BLaER1 treated with 17β-estradiol and CSF1 and Interleukin-3, amounts not matched to agents 10 nM and 100 nM (cell line): ENCODE data around the gene DNM2.
"Not testable (repeated sequence)": the region's sequence is repeated elsewhere in the genome, so short reads cannot be mapped to it uniquely, and the experiment has no call there.

Experiments used
- H3K27ac ChIP-seq, 11 experiments: shearing (Covaris generic); formaldehyde crosslinking; 2 replicates each; pipeline ENCODE4 v1.8.1; 2022
- H3K27me3 ChIP-seq, 11 experiments: shearing (Covaris generic); formaldehyde crosslinking; 2 replicates each; pipeline ENCODE4 v1.8.1; 2022
- H3K36me3 ChIP-seq, 11 experiments: shearing (Covaris generic); formaldehyde crosslinking; 2 replicates each; pipeline ENCODE4 v1.8.1; 2022
- H3K4me1 ChIP-seq, 10 experiments: shearing (Covaris generic); formaldehyde crosslinking; 2 replicates each; pipeline ENCODE4 v1.8.1; 2022
- H3K4me2 ChIP-seq, 11 experiments: shearing (Covaris generic); formaldehyde crosslinking; 2 replicates each; pipeline ENCODE4 v1.8.1; 2022
- H3K4me3 ChIP-seq, 10 experiments: shearing (Covaris generic); formaldehyde crosslinking; 2 replicates each; pipeline ENCODE4 v1.8.1; 2022
- H3K9ac ChIP-seq, 11 experiments: shearing (Covaris generic); formaldehyde crosslinking; 2 replicates each; pipeline ENCODE4 v1.8.1; 2022
- H3K9me3 ChIP-seq, 11 experiments: shearing (Covaris generic); formaldehyde crosslinking; replicated peaks in 1 of 11; 2 replicates each; pipeline ENCODE4 v1.8.1; 2022
- H4K20me1 ChIP-seq, 11 experiments: shearing (Covaris generic); formaldehyde crosslinking; 2 replicates each; pipeline ENCODE4 v1.8.1; 2022
- Cebpa-rat ChIP-seq, 11 experiments: shearing (Covaris generic); IDR thresholded peaks; 2 replicates each; pipeline ENCODE4 v1.8.1; 2022

The DNM2 gene

DNA sequence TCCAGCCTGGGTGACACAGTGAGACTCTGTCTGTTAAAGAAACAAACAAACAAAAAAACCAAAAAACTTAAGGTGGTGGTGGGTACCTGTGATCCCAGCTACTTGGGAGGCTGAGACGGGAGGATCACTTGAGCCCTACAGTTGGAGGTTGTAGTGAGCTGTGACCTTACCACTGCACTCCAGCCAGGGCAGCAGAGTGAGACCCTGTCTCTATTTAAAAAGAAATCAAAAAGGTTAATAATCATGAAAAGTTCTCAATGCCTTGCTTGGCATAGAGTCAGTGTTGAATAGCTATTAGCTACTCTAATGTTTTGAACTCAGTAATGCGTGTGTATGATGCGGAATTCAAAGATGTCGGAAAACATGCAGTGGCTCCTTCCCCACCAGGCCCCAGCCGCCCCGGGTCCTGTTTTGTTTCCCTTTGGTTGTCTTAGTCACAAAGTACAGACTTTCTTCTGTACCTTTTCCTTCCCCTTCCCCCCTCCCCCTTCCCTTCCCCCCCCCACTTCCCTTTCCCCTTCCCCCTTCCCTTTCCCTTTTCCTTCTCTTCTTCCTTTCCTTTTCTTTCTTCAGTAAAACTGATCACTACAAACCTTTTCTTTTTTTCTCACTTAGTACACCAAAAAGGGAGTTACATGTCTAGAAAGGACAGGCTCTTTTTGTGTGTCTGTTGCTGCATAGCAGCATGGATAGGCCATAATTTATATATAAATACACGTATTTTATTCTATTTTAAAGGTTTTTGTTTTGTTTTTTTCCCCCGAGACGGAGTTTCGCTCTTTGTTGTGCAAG lies 35.2 kb downstream of the DNM2 start:
- Histone ChIP-seq H3K4me1 (peaks cover 94 to 99% (median 97%) of the 10 kb centered on the region in 10 experiments), H3K27ac (peak overlapping the region; percentile 64 to 99 (median 90); a peak in 21 of 22 replicates)

DNA sequence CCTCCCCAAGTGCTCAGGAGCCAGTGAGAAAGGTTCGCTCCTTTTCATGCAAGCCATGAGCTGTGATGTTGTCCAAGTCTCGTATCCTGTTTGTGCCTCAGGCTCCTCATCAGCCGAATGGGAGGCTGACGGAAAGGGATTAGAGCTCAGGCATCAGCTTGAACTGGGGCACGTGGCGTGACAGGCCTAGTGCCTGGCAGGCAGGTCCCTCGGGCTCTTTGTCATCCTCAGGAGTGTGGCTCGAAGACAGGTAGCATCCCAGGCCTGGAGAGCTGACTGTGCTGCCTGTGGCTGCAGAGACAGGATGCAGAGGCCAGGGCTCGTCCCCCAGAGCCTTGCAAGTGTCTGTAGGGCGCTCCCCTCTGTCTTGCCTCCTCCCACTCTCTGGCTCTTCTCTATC lies 38.5 kb downstream of the DNM2 start:
- peak overlapping the region; percentile 35 to 70 (median 56); a peak in 21 of 22 replicates for H3K9ac ChIP-seq
- H3K27me3 ChIP-seq, result no peaks in the 10 kb centered on the region
- H3K27ac ChIP-seq, result peak overlapping the region in 10 of 11 experiments; percentile 41 to 99 (median 91); a peak in 21 of 22 replicates
- TF ChIP-seq Cebpa-rat (IDR thresholded peaks at IDR 0.05), result no peak
- H3K4me2 ChIP-seq, result peak overlapping the region; percentile 35 to 89 (median 77)
- H3K9me3 ChIP-seq, result peaks cover 0 to 17% (median 13%) of the 10 kb centered on the region in 11 experiments; a peak in 16 of 22 replicates
- H4K20me1 ChIP-seq, result peaks cover 0 to 78% (median 14%) of the 10 kb centered on the region in 11 experiments; a peak in 16 of 22 replicates
- H3K4me3 ChIP-seq, result peak overlapping the region in 3 of 10 experiments; percentile 25 to 26 (median 26); a peak in 3 of 20 replicates
- H3K4me1 ChIP-seq, result peaks cover 88 to 95% (median 91%) of the 10 kb centered on the region in 10 experiments
- H3K36me3 ChIP-seq, result peaks cover 11 to 71% (median 51%) of the 10 kb centered on the region in 11 experiments

More for the DNA sequence above, 35.2 kb downstream of the DNM2 start:
- Histone ChIP-seq H3K9me3 (peaks cover 0 to 17% (median 13%) of the 10 kb centered on the region in 11 experiments; a peak in 16 of 22 replicates), H3K36me3 (peaks cover 0 to 75% (median 42%) of the 10 kb centered on the region in 11 experiments; a peak in 18 of 22 replicates), H4K20me1 (peaks cover 27 to 90% (median 47%) of the 10 kb centered on the region in 11 experiments; a peak in 21 of 22 replicates), H3K27me3 (no peaks in the 10 kb centered on the region), H3K4me2 (peak overlapping the region; percentile 82 to 98 (median 89)), H3K4me3 (no peak overlapping the region), H3K9ac (peak overlapping the region in 10 of 11 experiments; percentile 26 to 82 (median 70); a peak in 12 of 22 replicates)
- 0 out of 22 replicates have a peak, but pooled peaks of 1 of the 11 experiments have one; percentile 17 for TF ChIP-seq Cebpa-rat (IDR thresholded peaks at IDR 0.05)

DNA sequence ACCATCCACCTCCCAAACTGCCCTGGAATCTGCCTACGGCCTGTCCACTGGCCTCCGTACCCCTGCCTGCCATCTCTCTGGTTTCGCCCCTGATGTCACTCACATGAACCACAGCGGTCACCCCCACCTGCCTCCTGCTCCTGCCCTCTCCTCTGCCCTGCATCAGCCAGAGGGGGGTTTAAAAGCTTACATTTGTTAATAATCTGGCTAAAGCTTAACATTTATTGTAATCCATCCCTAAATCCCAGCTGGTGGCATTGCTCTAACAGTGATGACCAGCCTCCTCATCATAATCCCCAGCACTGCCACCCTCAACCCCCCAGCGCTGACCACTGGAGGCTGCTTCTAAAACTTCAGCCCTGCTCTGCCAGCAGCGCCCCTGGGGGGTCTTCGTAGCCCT lies 38.9 kb downstream of the DNM2 start:
- H3K4me2 ChIP-seq, result peak overlapping the region; percentile 35 to 89 (median 77)
- H3K4me3 ChIP-seq, result peak overlapping the region in 3 of 10 experiments; percentile 25 to 26 (median 26); a peak in 3 of 20 replicates
- no peak for TF ChIP-seq Cebpa-rat (IDR thresholded peaks at IDR 0.05)
- peaks cover 88 to 95% (median 91%) of the 10 kb centered on the region in 10 experiments for H3K4me1 ChIP-seq
- H3K9ac ChIP-seq, result peak overlapping the region; percentile 35 to 70 (median 56); a peak in 21 of 22 replicates
- peaks cover 0 to 17% (median 13%) of the 10 kb centered on the region in 11 experiments; a peak in 16 of 22 replicates for H3K9me3 ChIP-seq
- H4K20me1 ChIP-seq, result peaks cover 0 to 78% (median 10%) of the 10 kb centered on the region in 11 experiments; a peak in 12 of 22 replicates
- H3K36me3 ChIP-seq, result peaks cover 15 to 71% (median 55%) of the 10 kb centered on the region in 11 experiments
- peak overlapping the region; percentile 35 to 99 (median 85); a peak in 21 of 22 replicates for H3K27ac ChIP-seq
- H3K27me3 ChIP-seq, result no peaks in the 10 kb centered on the region

DNA sequence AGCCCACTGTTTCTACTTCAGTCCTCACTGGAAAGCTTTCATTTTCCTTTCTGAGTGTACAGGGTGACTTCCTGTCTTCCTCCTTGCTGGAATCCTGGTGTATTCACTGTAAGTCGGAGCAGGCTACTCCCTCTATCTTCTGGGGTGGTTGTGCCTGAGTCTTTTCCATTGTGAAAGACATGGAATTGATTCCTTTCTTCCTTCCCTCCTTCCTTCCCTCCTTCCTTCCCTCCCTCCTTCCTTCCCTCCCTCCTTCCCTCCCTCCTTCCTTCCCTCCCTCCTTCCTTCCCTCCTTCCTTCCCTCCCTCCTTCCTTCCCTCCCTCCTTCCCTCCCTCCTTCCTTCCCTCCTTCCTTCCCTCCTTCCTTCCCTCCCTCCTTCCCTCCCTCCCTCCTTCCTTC lies 40.2 kb downstream of the DNM2 start:
- peaks cover 0 to 17% (median 13%) of the 10 kb centered on the region in 11 experiments; a peak in 16 of 22 replicates for H3K9me3 ChIP-seq
- peak overlapping the region in 8 of 11 experiments; percentile 35 to 70 (median 56); a peak in 10 of 22 replicates for H3K9ac ChIP-seq
- H3K27me3 ChIP-seq, result not testable (repeated sequence)
- peaks cover 0 to 73% (median 0%) of the 10 kb centered on the region in 11 experiments; a peak in 6 of 22 replicates for H4K20me1 ChIP-seq
- H3K27ac ChIP-seq, result peak overlapping the region; percentile 5 to 99 (median 85); a peak in 20 of 22 replicates
- peaks cover 88 to 95% (median 91%) of the 10 kb centered on the region in 10 experiments for H3K4me1 ChIP-seq
- H3K4me2 ChIP-seq, result peak overlapping the region in 7 of 11 experiments; percentile 61 to 89 (median 79); a peak in 10 of 22 replicates
- peak overlapping the region in 3 of 10 experiments; percentile 11 to 26 (median 12); a peak in 1 of 20 replicates for H3K4me3 ChIP-seq
- H3K36me3 ChIP-seq, result peaks cover 22 to 71% (median 62%) of the 10 kb centered on the region in 11 experiments

- H4K20me1 ChIP-seq, result peaks cover 0 to 74% (median 0%) of the 10 kb centered on the region in 11 experiments; a peak in 5 of 22 replicates
- peaks cover 22 to 75% (median 68%) of the 10 kb centered on the region in 11 experiments for H3K36me3 ChIP-seq
- peaks cover 89 to 96% (median 92%) of the 10 kb centered on the region in 10 experiments for H3K4me1 ChIP-seq
- H3K27ac ChIP-seq, result peak overlapping the region; percentile 12 to 99 (median 97); a peak in 21 of 22 replicates
- peaks cover 0 to 17% (median 13%) of the 10 kb centered on the region in 11 experiments; a peak in 16 of 22 replicates for H3K9me3 ChIP-seq
- TF ChIP-seq Cebpa-rat (IDR thresholded peaks at IDR 0.05), result no peak
- peak overlapping the region; percentile 2 to 91 (median 85); a peak in 21 of 22 replicates for H3K9ac ChIP-seq
- no peaks in the 10 kb centered on the region for H3K27me3 ChIP-seq
- H3K4me2 ChIP-seq, result peak overlapping the region; percentile 47 to 89 (median 84)
- H3K4me3 ChIP-seq, result peak overlapping the region in 4 of 10 experiments; percentile 16 to 40 (median 28); a peak in 2 of 20 replicates
These were observed 41.1 kb downstream of the DNM2 start for GRCh38 chr19:10758978-10759377.

- Histone ChIP-seq H3K9me3 (peaks cover 0 to 17% (median 13%) of the 10 kb centered on the region in 11 experiments; a peak in 16 of 22 replicates), H3K27me3 (no peaks in the 10 kb centered on the region), H3K9ac (peak overlapping the region; percentile 61 to 91 (median 85); a peak in 21 of 22 replicates), H3K36me3 (peaks cover 31 to 76% (median 70%) of the 10 kb centered on the region in 11 experiments), H3K4me1 (peaks cover 89 to 96% (median 92%) of the 10 kb centered on the region in 10 experiments), H3K27ac (peak overlapping the region; percentile 16 to 99 (median 97); a peak in 21 of 22 replicates), H3K4me3 (peak overlapping the region in 8 of 10 experiments; percentile 11 to 59 (median 40); a peak in 11 of 20 replicates), H4K20me1 (peaks cover 0 to 74% (median 2%) of the 10 kb centered on the region in 11 experiments; a peak in 9 of 22 replicates), H3K4me2 (peak overlapping the region; percentile 82 to 91 (median 87))
- 0 out of 22 replicates have a peak, but pooled peaks of 1 of the 11 experiments have one; percentile 15 for TF ChIP-seq Cebpa-rat (IDR thresholded peaks at IDR 0.05)
These were observed 42.5 kb downstream of the DNM2 start for GRCh38 chr19:10760273-10760944.

- Histone ChIP-seq H3K4me1 (peaks cover 89 to 96% (median 92%) of the 10 kb centered on the region in 10 experiments), H3K4me2 (peak overlapping the region; percentile 82 to 91 (median 87)), H4K20me1 (peaks cover 0 to 74% (median 14%) of the 10 kb centered on the region in 11 experiments; a peak in 10 of 22 replicates), H3K36me3 (peaks cover 32 to 75% (median 68%) of the 10 kb centered on the region in 11 experiments), H3K27me3 (no peaks in the 10 kb centered on the region), H3K9me3 (peaks cover 0 to 15% (median 13%) of the 10 kb centered on the region in 11 experiments; a peak in 16 of 22 replicates), H3K9ac (peak overlapping the region; percentile 61 to 91 (median 85); a peak in 20 of 22 replicates), H3K27ac (peak overlapping the region; percentile 43 to 99 (median 97); a peak in 21 of 22 replicates), H3K4me3 (peak overlapping the region in 7 of 10 experiments; percentile 1 to 59 (median 16); a peak in 9 of 20 replicates)
- TF ChIP-seq Cebpa-rat (IDR thresholded peaks at IDR 0.05), result no peak
These were observed 43.8 kb downstream of the DNM2 start for GRCh38 chr19:10761443-10762250.
